SK-N-SH (cell line): ENCODE data around the gene BABAM2. TPM values are rescaled to one million over a fixed set of nuclear protein-coding genes. Genes with fewer than 3 reads are reported as not detected.

Experiments used
- CTCF ChIA-PET: fragments of 300-600, 350-600 bp; formaldehyde crosslinking; extraction: SDS; loops from one replicate; lab custom pipeline; 2021; lab: Yijun Ruan, JAX
- POLR2A ChIA-PET: fragments of 350-600 bp; sonication (Branson Sonifier 250); formaldehyde crosslinking; extraction: SDS; loops from one replicate; lab custom pipeline; 2020; ENCODE audit warnings: antibody characterized with exemption, inconsistent platforms; lab: Yijun Ruan, JAX
- DNase-seq: peaks from one replicate; pipeline ENCODE4 v3.0.0; 2012
- H2AFZ ChIP-seq: fragments of 200-600 bp; sonication (generic); 2 replicates; pipeline ENCODE4 v1.8.1; 2016; ENCODE audit warnings: antibody characterized with exemption, mild to moderate bottlenecking, low read depth
- H3F3A ChIP-seq: fragments of 200-600 bp; sonication (generic); replicated peaks from 2 replicates; pipeline ENCODE3; 2016; ENCODE audit warnings: antibody characterized with exemption, mild to moderate bottlenecking; ENCODE audit not compliant: insufficient read depth
- H3K27ac ChIP-seq, 2 experiments: fragments of 200-500 bp in 1 of 2; fragments of 200-600 bp in 1 of 2; sonication (Bioruptor generic) in 1 of 2; sonication (generic), shearing (Covaris generic) in 1 of 2; 2 replicates each; pipeline versions ENCODE4 v1.5.1 to v1.6.1; 2014 to 2016; ENCODE audit warnings: low read depth in 2 of 2, inconsistent platforms in 1 of 2, low read length in 1 of 2, mild to moderate bottlenecking in 1 of 2, mixed read lengths in 1 of 2
- H3K27me3 ChIP-seq: fragments of 200-600 bp; sonication (generic), shearing (Covaris generic); 2 replicates; pipeline ENCODE4 v1.6.1; 2016; ENCODE audit warnings: mixed run types; ENCODE audit not compliant: insufficient read depth
- H3K36me3 ChIP-seq, 2 experiments: fragments of 200-500 bp in 1 of 2; fragments of 200-600 bp in 1 of 2; sonication (Bioruptor generic) in 1 of 2; sonication (generic) in 1 of 2; replicated peaks in 1 of 2; 2 replicates each; pipeline versions ENCODE3 to v1.5.1; 2014 to 2016; ENCODE audit warnings: low read length in 1 of 2, mild to moderate bottlenecking in 1 of 2; ENCODE audit not compliant: insufficient read depth in 2 of 2, control insufficient read depth in 1 of 2
- H3K4me1 ChIP-seq, 2 experiments: fragments of 200-500 bp in 1 of 2; fragments of 200-600 bp in 1 of 2; sonication (Bioruptor generic) in 1 of 2; sonication (generic), shearing (Covaris generic) in 1 of 2; 2 replicates each; pipeline versions ENCODE4 v1.5.1 to v1.6.1; 2014 to 2016; ENCODE audit warnings: low read depth in 1 of 2, low read length in 1 of 2, mixed run types in 1 of 2; ENCODE audit not compliant: insufficient read depth in 2 of 2, control insufficient read depth in 1 of 2
- H3K4me2 ChIP-seq: fragments of 200-600 bp; sonication (generic), shearing (Covaris generic); 2 replicates; pipeline ENCODE4 v1.6.1; 2017; ENCODE audit warnings: mixed run types
- H3K4me3 ChIP-seq, 2 experiments: fragments of 200-500 bp in 1 of 2; fragments of 200-600 bp in 1 of 2; sonication (Bioruptor generic) in 1 of 2; sonication (generic), shearing (Covaris generic) in 1 of 2; 2 replicates each; pipeline versions ENCODE4 v1.5.1 to v1.8.1; 2014 to 2016; ENCODE audit warnings: low read depth in 2 of 2, inconsistent platforms in 1 of 2, low read length in 1 of 2, mild to moderate bottlenecking in 1 of 2, mixed read lengths in 1 of 2, moderate library complexity in 1 of 2
- H3K79me2 ChIP-seq: fragments of 200-600 bp; sonication (generic); 2 replicates; pipeline ENCODE4 v1.8.1; 2017; ENCODE audit warnings: mild to moderate bottlenecking; ENCODE audit not compliant: insufficient read depth
- H3K9ac ChIP-seq: fragments of 200-600 bp; sonication (generic); 2 replicates; pipeline ENCODE4 v1.6.1; 2017; ENCODE audit warnings: mixed run types
- H3K9me2 ChIP-seq: fragments of 200-600 bp; sonication (generic); 2 replicates; pipeline ENCODE4 v1.6.1; 2017; ENCODE audit warnings: mixed run types
- H3K9me3 ChIP-seq: fragments of 200-600 bp; sonication (generic); 2 replicates; pipeline ENCODE4 v1.6.1; 2017; ENCODE audit warnings: mixed run types, mild to moderate bottlenecking, moderate library complexity
- H4K20me1 ChIP-seq: fragments of 200-600 bp; sonication (generic); 2 replicates; pipeline ENCODE4 v1.6.1; 2017; ENCODE audit warnings: mild to moderate bottlenecking, mixed run types; ENCODE audit not compliant: insufficient read depth
- CHD2 ChIP-seq: fragments of 150-350 bp; IDR thresholded peaks from 2 replicates; pipeline ENCODE4 v1.6.1; 2018; ENCODE audit warnings: low read length; ENCODE audit not compliant: partially characterized antibody
- ELF1 ChIP-seq: IDR thresholded peaks from 2 replicates; pipeline ENCODE4 v1.4.0; 2012
- EP300 ChIP-seq, 2 experiments: IDR thresholded peaks; 2 replicates each; pipeline versions ENCODE4 v1.4.0 to v1.6.1; 2012; ENCODE audit warnings: borderline replicate concordance in 1 of 2, low read depth in 1 of 2, low read length in 1 of 2
- EZH2phosphoT487 ChIP-seq: fragments of 200-600 bp; sonication (generic); IDR thresholded peaks from 2 replicates; pipeline ENCODE4 v1.6.1; 2017; ENCODE audit warnings: low read depth, mixed run types, mild to moderate bottlenecking, antibody characterized with exemption, moderate library complexity, borderline replicate concordance
- FOSL2 ChIP-seq: IDR thresholded peaks from 2 replicates; pipeline ENCODE4 v1.4.0; 2012; ENCODE audit warnings: low read depth, mild to moderate bottlenecking, moderate library complexity, borderline replicate concordance
- FOXJ3 ChIP-seq: sonication (generic); formaldehyde crosslinking; IDR thresholded peaks from 2 replicates; pipeline ENCODE4 v1.5.1; 2020; ENCODE audit warnings: mild to moderate bottlenecking, missing genetic modification reagents
- FOXM1 ChIP-seq: IDR thresholded peaks from 2 replicates; pipeline ENCODE4 v1.4.0; 2012; ENCODE audit warnings: low read depth, mild to moderate bottlenecking
- JUND ChIP-seq: IDR thresholded peaks from 2 replicates; pipeline ENCODE4 v1.4.0; 2012
- MAX ChIP-seq: IDR thresholded peaks from 2 replicates; pipeline ENCODE4 v1.4.0; 2012; ENCODE audit warnings: low read depth
- MEF2A ChIP-seq: IDR thresholded peaks from 2 replicates; pipeline ENCODE4 v1.4.0; 2012; ENCODE audit warnings: low read depth, borderline replicate concordance
- MXI1 ChIP-seq: IDR thresholded peaks from 2 replicates; pipeline ENCODE4 v1.6.1; 2012; ENCODE audit warnings: mild to moderate bottlenecking, low read depth, low read length, improper control_type of control experiment
- NFIC ChIP-seq: IDR thresholded peaks from 2 replicates; pipeline ENCODE4 v1.4.0; 2012; ENCODE audit warnings: borderline replicate concordance
- POLR2AphosphoS5 ChIP-seq: IDR thresholded peaks from 2 replicates; pipeline ENCODE4 v1.6.1; 2012; ENCODE audit warnings: low read depth, low read length
- RAD21 ChIP-seq: IDR thresholded peaks from 2 replicates; pipeline ENCODE4 v1.6.1; 2012; ENCODE audit warnings: mild to moderate bottlenecking, low read length
- RCOR1 ChIP-seq: fragments of 150-350 bp; IDR thresholded peaks from 2 replicates; pipeline ENCODE4 v1.6.1; 2017; ENCODE audit warnings: antibody characterized with exemption, low read length
- RFX5 ChIP-seq: IDR thresholded peaks from 2 replicates; pipeline ENCODE4 v1.6.1; 2012; ENCODE audit warnings: mild to moderate bottlenecking, improper control_type of control experiment, low read length
- SMC3 ChIP-seq: IDR thresholded peaks from 2 replicates; pipeline ENCODE4 v1.6.1; 2012; ENCODE audit warnings: low read depth, low read length, improper control_type of control experiment
- TAF1 ChIP-seq: IDR thresholded peaks from 2 replicates; pipeline ENCODE4 v1.6.1; 2012; ENCODE audit warnings: low read depth, mild to moderate bottlenecking, low read length, moderate library complexity, borderline replicate concordance
- TCF12 ChIP-seq: IDR thresholded peaks from 2 replicates; pipeline ENCODE4 v1.4.0; 2012
- YY1 ChIP-seq: IDR thresholded peaks from 2 replicates; pipeline ENCODE4 v1.4.0; 2012; ENCODE audit warnings: low read depth, mild to moderate bottlenecking
- WGBS: methylation state at CpG from one replicate; pipeline ENCODE4 v1.1.6; 2017; ENCODE audit warnings: low lambda C conversion rate; 5-methylcytosine and 5-hydroxymethylcytosine counted together
- polyA plus RNA-seq, 3 experiments: library from polyadenylated mRNA; depleted of rRNA; stranded (reverse); fragments of >200 nt; gene quantifications; 2 replicates each; pipeline ENCODE4 v1.2.3, GENCODE V29; 2012
- TF ChIP-seq, protein P1 (sequence below): fragments of 150-350 bp; IDR thresholded peaks from 2 replicates; pipeline ENCODE4 v1.6.1; 2016; ENCODE audit warnings: mild to moderate bottlenecking, low read depth, low read length

Gene BABAM2
- polyA plus RNA-seq, 1 of the 3 experiments (the other 2 are of a cell fraction), result 34.0 TPM

DNA sequence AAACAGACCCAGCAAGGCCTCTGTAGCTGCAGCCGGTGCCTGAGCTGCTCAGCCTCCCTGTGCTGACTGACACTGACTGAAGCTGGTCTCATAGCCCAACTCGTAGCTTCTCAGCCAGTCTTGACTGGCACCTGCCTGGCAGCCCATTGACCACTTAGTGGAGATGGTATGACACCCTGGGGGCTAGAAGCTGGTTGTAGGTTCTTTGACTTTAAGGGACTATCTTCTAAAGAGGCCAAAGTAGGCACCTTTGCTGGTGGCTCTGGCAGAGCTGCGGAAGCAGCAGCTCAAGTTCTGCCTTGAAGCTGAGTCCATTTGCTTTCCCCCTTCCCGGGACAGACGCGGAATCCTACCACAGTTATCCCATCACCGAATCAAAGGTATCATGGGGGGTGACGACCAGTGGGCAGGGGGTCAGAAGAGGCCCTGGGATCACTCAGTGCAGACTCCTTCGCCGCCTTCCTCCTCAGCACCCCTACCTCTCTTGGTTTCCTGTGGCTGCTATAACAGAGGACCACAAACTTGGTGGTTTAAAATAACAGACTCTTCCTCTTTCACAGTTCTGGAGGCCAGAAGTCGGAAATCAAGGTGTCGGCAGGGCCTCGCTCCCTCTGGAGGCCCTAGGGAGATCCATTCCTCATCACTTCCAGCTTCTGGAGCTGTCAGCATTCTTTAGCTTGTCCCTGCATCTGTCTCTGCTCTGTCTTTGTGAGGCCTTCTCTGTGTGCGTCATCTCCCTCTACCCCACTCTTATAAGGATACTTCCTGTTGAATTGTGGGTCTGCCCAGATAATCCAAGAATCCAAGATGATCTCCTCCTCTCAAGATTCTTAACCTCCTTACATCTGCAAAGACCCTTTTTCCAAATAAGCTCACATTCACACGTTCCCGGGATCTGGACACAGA lies 488.4 kb downstream of the BABAM2 start:
- Histone ChIP-seq H4K20me1 (no peaks in the 10 kb centered on the region), H3K4me3 (no peak overlapping the region), H3K36me3 (no peaks in the 10 kb centered on the region), H3K27me3 (no peaks in the 10 kb centered on the region), H3K9me2 (no peaks in the 10 kb centered on the region), H3F3A (no peaks in the 10 kb centered on the region), H3K79me2 (no peaks in the 10 kb centered on the region), H2AFZ (no peak overlapping the region), H3K9me3 (no peaks in the 10 kb centered on the region), H3K4me1 (peaks cover 0 to 6% of the 10 kb centered on the region in 2 experiments; a peak in 1 of 4 replicates), H3K4me2 (no peak overlapping the region), H3K9ac (no peak overlapping the region), H3K27ac (no peak overlapping the region)
- TF ChIP-seq SMC3 (no peak), FOXM1 (no peak), MEF2A (no peak), CHD2 (no peak), NFIC (no peak), FOXJ3 (no peak)
- TF ChIP-seq, protein P1, sequence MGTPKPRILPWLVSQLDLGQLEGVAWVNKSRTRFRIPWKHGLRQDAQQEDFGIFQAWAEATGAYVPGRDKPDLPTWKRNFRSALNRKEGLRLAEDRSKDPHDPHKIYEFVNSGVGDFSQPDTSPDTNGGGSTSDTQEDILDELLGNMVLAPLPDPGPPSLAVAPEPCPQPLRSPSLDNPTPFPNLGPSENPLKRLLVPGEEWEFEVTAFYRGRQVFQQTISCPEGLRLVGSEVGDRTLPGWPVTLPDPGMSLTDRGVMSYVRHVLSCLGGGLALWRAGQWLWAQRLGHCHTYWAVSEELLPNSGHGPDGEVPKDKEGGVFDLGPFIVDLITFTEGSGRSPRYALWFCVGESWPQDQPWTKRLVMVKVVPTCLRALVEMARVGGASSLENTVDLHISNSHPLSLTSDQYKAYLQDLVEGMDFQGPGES, result no peak
- ChIA-PET CTCF (interaction anchor here (0.6 to 4.0 kb wide), 6 partner anchors 11 to 695 kb away, joined by 3 to 13 read pairs (median 5); no protein-coding TSS in a partner anchor), POLR2A (interaction anchor here (0.6 to 1.8 kb wide), 2 partner anchors 23 to 101 kb away, joined by 3 to 5 read pairs; no protein-coding TSS in a partner anchor)
- WGBS, result 91% methylated on average over 12 of the region's 16 CpGs
- DNase-seq, result no peak

DNA sequence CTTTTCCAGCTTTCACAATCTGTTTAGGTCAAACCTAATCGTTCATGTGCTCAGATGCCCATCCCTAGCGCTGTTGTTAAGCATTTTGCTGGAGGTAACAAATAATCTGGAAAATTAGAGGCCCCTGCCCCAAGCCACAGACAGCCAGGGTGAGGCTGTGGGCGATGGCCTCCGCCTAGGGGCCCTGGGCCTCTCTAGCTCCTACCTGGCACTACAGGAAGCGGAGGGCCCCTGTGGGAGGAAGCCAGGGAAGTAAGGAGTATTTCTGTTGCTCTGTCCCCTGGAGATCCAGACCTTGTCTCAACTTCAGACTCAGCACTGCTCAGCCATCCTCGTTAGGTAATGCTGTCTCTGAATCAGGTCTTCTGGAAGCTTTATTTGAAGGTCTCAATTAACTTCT lies 489.7 kb downstream of the BABAM2 start:
- 80% methylated on average over 4 of the region's 6 CpGs for WGBS
- CTCF ChIA-PET, result interaction anchor here (0.7 to 4.0 kb wide), 6 partner anchors 10 to 696 kb away, joined by 3 to 13 read pairs (median 6); no protein-coding TSS in a partner anchor

More for the DNA sequence above, 489.7 kb downstream of the BABAM2 start:
- Histone ChIP-seq H3K9me3 (no peaks in the 10 kb centered on the region), H3K27ac (no peak overlapping the region), H3K9me2 (no peaks in the 10 kb centered on the region), H3F3A (no peaks in the 10 kb centered on the region), H3K79me2 (no peaks in the 10 kb centered on the region), H3K36me3 (no peaks in the 10 kb centered on the region), H3K27me3 (no peaks in the 10 kb centered on the region), H3K4me2 (no peak overlapping the region), H3K4me1 (peaks cover 0 to 6% of the 10 kb centered on the region in 2 experiments; a peak in 1 of 4 replicates), H2AFZ (no peak overlapping the region), H3K9ac (no peak overlapping the region), H4K20me1 (no peaks in the 10 kb centered on the region), H3K4me3 (no peak overlapping the region)
- POLR2A ChIA-PET, result no interaction called here
- TF ChIP-seq ELF1, result no peak
- no peak for TF ChIP-seq JUND
- TF ChIP-seq RFX5, result no peak
- no peak for TF ChIP-seq EP300 (IDR thresholded peaks at IDR 0.05; ENCODE audit: borderline replicate concordance in 1 of 2, low read depth in 1 of 2, low read length in 1 of 2)
- no peak for TF ChIP-seq EZH2phosphoT487
- TF ChIP-seq MAX, result no peak
- no peak for TF ChIP-seq TCF12
- TF ChIP-seq TAF1, result no peak
- TF ChIP-seq NFIC, result no peak
- no peak for TF ChIP-seq CHD2
- TF ChIP-seq FOXJ3, result no peak
- TF ChIP-seq RAD21, result no peak
- no peak for TF ChIP-seq FOXM1
- TF ChIP-seq POLR2AphosphoS5, result no peak
- TF ChIP-seq YY1, result no peak
- TF ChIP-seq RCOR1, result no peak
- TF ChIP-seq FOSL2, result no peak
- TF ChIP-seq MXI1, result no peak
- DNase-seq, result no peak
